Amniotic stem cell (primary cell): ENCODE measurements around the gene RAP1A.

Experiments used
- DNase-seq: peaks from one replicate; lab custom pipeline; 2025; lab: John Stamatoyannopoulos, UW

RAP1A gene

GRCh38 chr1:111719674-111720132 lies 100.1 kb downstream of the RAP1A start:
- no peak for DNase-seq

GRCh38 chr1:111720274-111720976 lies 100.8 kb downstream of the RAP1A start:
- DNase-seq, result no peak

- DNase-seq, result no peak
These were observed 101.6 kb downstream of the RAP1A start for GRCh38 chr1:111720977-111721786.

- no peak for DNase-seq
These were observed 103.7 kb downstream of the RAP1A start for GRCh38 chr1:111723091-111723806.

GRCh38 chr1:111723871-111724270 lies 104.3 kb downstream of the RAP1A start:
- DNase-seq, result no peak

- no peak for DNase-seq
These were observed 105.6 kb downstream of the RAP1A start for GRCh38 chr1:111725192-111725591.

GRCh38 chr1:111727056-111727455 lies 107.5 kb downstream of the RAP1A start:
- no peak for DNase-seq

- no peak for DNase-seq
These were observed 109.8 kb downstream of the RAP1A start for GRCh38 chr1:111729271-111729921.

GRCh38 chr1:111729946-111730681 lies 110.5 kb downstream of the RAP1A start:
- DNase-seq, result no peak

- DNase-seq, result no peak
These were observed 111.1 kb downstream of the RAP1A start for GRCh38 chr1:111730706-111731105.

GRCh38 chr1:111731956-111732355 lies 112.4 kb downstream of the RAP1A start:
- no peak for DNase-seq

GRCh38 chr1:111732718-111733117 lies 113.1 kb downstream of the RAP1A start:
- no peak for DNase-seq

- peak; percentile 43 for DNase-seq
These were observed 113.8 kb downstream of the RAP1A start for GRCh38 chr1:111733183-111733991.

GRCh38 chr1:111733992-111734341 lies 114.4 kb downstream of the RAP1A start:
- DNase-seq, result no peak

- no peak for DNase-seq
These were observed 114.8 kb downstream of the RAP1A start for GRCh38 chr1:111734426-111734825.

- no peak for DNase-seq
These were observed 115.3 kb downstream of the RAP1A start for GRCh38 chr1:111734856-111735255.

- DNase-seq, result no peak
These were observed 115.7 kb downstream of the RAP1A start for GRCh38 chr1:111735321-111735720.

- DNase-seq, result no peak
These were observed 116.4 kb downstream of the RAP1A start for GRCh38 chr1:111735858-111736544.

- no peak for DNase-seq
These were observed 117.1 kb downstream of the RAP1A start for GRCh38 chr1:111736548-111737215.
